EH (cell line): Measurements from ENCODE around the gene MFAP1.
"Not testable (repeated sequence)": the region's sequence is repeated elsewhere in the genome, so short reads cannot be mapped to it uniquely, and the experiment has no call there.

ENCODE experiments used
- DNase-seq: peaks from one replicate; pipeline ENCODE4 v3.0.0-alpha.2; 2015; ENCODE audit warnings: low read depth

The MFAP1 gene

GRCh38 chr15:43824302-43825246 lies at the start of gene MFAP1:
TSS of gene MFAP1 (minus strand) at chr15:43824690. CDS start at chr15:43824569, 121 bp downstream.
- peak; percentile 98 for DNase-seq

- DNase-seq = no peak
Measured at GRCh38 chr15:43873651-43874050, 49.2 kb upstream of the MFAP1 start.

- DNase-seq = peak; percentile 80
Measured at GRCh38 chr15:43872416-43873020, 48.0 kb upstream of the MFAP1 start.

GRCh38 chr15:43871835-43872234 lies 47.3 kb upstream of the MFAP1 start:
- DNase-seq = no peak

- DNase-seq = no peak
Measured at GRCh38 chr15:43868406-43868805, 43.9 kb upstream of the MFAP1 start.

GRCh38 chr15:43867096-43867495 lies 42.6 kb upstream of the MFAP1 start:
- no peak for DNase-seq

- not testable (repeated sequence) for DNase-seq
Measured at GRCh38 chr15:43866636-43867035, 42.1 kb upstream of the MFAP1 start.

GRCh38 chr15:43859546-43859945 lies 35.1 kb upstream of the MFAP1 start:
- no peak for DNase-seq

GRCh38 chr15:43854801-43855200 lies 30.3 kb upstream of the MFAP1 start:
- peak; percentile 13 for DNase-seq

- DNase-seq = no peak
Measured at GRCh38 chr15:43852607-43853006, 28.1 kb upstream of the MFAP1 start.

- DNase-seq = no peak
Measured at GRCh38 chr15:43851251-43851650, 26.8 kb upstream of the MFAP1 start.

GRCh38 chr15:43845421-43845820 lies 20.9 kb upstream of the MFAP1 start:
- DNase-seq = peak; percentile 42

- DNase-seq = not testable (repeated sequence)
Measured at GRCh38 chr15:43832485-43832884, 8.0 kb upstream of the MFAP1 start.

GRCh38 chr15:43831519-43832052 lies 7.1 kb upstream of the MFAP1 start:
- DNase-seq = not testable (repeated sequence)

GRCh38 chr15:43830691-43831275 lies 6.3 kb upstream of the MFAP1 start:
- not testable (repeated sequence) for DNase-seq

- DNase-seq = not testable (repeated sequence)
Measured at GRCh38 chr15:43829951-43830540, 5.6 kb upstream of the MFAP1 start.

- DNase-seq = peak; percentile 46
Measured at GRCh38 chr15:43828061-43828657, 3.7 kb upstream of the MFAP1 start.

- DNase-seq = peak; percentile 84
Measured at GRCh38 chr15:43826508-43827341, 2.2 kb upstream of the MFAP1 start, which contains the start of gene WDR76. TSS of gene WDR76 (plus strand) at chr15:43827002. CDS start at chr15:43827033, 31 bp downstream.

GRCh38 chr15:43826029-43826507 lies 1.6 kb upstream of the MFAP1 start:
- no peak for DNase-seq

GRCh38 chr15:43825305-43825704 lies 815 bp upstream of the MFAP1 start:
- DNase-seq = not testable (repeated sequence)
